NCI-H524 (cell line): ENCODE measurements around the gene CCL4L2.
"Not testable (repeated sequence)": the region's sequence is repeated elsewhere in the genome, so short reads cannot be mapped to it uniquely, and the experiment has no call there.

Source experiments
- DNase-seq, 2 experiments: peaks; one replicate each; lab custom pipeline; 2025; lab: John Stamatoyannopoulos, UW

The CCL4L2 gene

GRCh38 chr17:36210439-36211211 is at the start of gene CCL4L2:
Gene CCL4L2 (plus strand): TSS chr17:36211063.
- not testable (repeated sequence) for DNase-seq

- not testable (repeated sequence) for DNase-seq
Observed at GRCh38 chr17:36168836-36169235, 42.0 kb upstream of the CCL4L2 start.

GRCh38 chr17:36176536-36176935 is 34.3 kb upstream of the CCL4L2 start, which contains the start of gene TBC1D3B:
Gene TBC1D3B (minus strand): TSS chr17:36176636. CDS start chr17:36175050, 1,586 bp downstream.
- DNase-seq: not testable (repeated sequence)

DNA sequence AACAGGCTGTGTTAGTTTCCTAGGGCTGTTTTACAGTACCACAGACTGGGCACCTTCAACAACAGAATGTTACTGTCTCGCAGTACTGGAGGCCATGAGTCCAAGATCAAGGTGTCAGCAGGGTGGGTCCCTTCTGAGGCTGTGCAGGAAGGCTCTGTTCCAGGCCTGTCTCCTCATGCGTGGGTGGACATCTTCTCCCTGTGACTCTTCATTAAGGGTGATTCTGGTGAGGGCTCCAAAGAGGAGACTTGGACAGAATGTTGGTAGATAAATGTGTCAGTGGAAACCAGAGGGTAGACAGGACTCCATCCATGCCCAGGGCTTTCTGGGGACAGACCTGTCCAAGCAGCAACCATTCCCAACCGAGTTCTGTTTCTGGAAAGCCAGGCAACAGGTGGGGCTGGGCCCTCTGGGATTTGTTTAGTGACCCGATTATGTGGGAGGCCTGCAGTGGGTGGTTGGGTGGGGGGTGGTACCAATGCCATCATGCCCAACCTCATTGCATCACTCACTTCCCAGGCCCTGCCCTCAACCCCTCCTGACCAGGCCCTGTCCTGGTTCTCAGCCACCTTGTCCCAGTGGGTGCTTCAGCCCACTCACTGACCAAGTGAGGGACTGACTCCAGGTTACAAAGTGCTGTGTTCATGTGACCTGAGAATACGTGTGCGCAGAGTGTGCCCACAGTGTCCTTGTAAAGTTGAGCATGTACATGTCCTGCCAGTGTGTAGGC is 29.3 kb upstream of the CCL4L2 start:
- DNase-seq: not testable (repeated sequence)

- DNase-seq: no peak
Observed at GRCh38 chr17:36182176-36183000, 28.5 kb upstream of the CCL4L2 start.

GRCh38 chr17:36183001-36183971 is 27.6 kb upstream of the CCL4L2 start:
- peak in 1 of 2 experiments; percentile 56 for DNase-seq

- DNase-seq: no peak
Observed at GRCh38 chr17:36184023-36184765, 26.7 kb upstream of the CCL4L2 start.

- DNase-seq: no peak
Observed at GRCh38 chr17:36185416-36185815, 25.4 kb upstream of the CCL4L2 start.

GRCh38 chr17:36186810-36187763 is 23.8 kb upstream of the CCL4L2 start:
- not testable (repeated sequence) for DNase-seq

GRCh38 chr17:36187943-36188665 is 22.8 kb upstream of the CCL4L2 start:
- not testable (repeated sequence) for DNase-seq

DNA sequence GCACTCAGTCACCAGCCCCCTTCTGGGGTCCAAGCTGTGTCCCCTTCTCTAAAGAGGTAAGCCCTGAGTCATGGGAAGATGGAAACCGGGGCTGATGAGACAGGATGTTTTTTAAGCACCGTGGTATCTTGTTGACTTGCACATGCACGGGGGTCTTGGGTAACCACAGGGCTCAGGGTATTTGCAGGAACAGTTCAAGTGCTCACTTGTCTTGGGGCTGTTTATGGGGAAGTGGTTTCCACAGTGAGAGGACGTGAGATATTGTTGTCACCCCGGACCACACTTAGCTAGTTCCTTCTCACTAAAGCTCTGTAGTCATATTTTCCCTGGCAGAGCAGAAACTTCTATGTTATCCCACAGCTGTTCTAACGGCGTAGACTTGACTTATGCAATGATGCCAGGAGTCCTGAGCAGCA is 22.0 kb upstream of the CCL4L2 start:
- DNase-seq: no peak

DNA sequence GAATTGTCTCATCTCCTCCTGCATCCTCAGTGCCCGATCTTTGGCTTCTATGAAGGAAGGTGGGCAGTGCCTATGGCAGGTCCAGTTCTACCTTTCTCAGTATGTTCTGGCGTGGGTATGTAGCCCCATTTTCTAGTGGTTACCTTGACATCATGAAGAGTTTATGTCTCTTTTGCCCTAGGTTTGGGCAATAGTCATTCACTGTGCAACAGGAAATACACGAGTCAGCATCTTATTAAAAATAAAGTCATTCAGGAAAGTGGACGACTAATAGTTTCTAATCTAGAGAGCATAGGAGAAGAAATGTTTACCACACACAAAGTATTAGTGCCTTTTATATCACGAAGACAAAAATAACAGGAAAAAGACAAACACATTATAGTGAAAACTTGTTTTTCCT is 20.9 kb upstream of the CCL4L2 start:
- not testable (repeated sequence) for DNase-seq

GRCh38 chr17:36190549-36191330 is 20.1 kb upstream of the CCL4L2 start:
- DNase-seq: not testable (repeated sequence)

DNA sequence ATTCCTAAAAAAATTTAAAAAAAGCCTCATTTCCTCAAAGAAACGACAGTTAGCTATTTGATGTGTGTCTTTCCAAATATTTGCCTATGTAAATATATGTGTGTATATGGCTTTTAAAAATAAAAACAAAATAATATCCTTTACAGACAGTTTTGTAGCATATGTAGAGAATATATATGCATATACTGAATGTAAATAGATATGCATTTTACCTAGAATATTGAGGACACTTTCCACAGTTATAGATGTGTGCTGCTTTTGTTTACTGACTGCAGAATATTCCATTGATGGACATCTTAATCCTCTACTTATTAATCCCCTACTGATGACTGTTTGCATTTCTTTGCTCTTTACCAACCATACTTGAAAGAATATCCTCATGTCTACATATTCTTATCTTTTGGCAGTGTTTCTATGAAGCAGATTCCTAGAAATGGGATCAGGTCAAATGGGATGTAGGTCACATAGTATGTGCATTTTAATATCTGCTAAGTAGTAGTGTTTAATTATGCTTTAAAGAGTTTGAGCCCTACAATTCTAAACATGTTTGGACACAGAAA is 17.6 kb upstream of the CCL4L2 start:
- DNase-seq: no peak

GRCh38 chr17:36194147-36194831 is 16.6 kb upstream of the CCL4L2 start:
- DNase-seq: not testable (repeated sequence)

DNA sequence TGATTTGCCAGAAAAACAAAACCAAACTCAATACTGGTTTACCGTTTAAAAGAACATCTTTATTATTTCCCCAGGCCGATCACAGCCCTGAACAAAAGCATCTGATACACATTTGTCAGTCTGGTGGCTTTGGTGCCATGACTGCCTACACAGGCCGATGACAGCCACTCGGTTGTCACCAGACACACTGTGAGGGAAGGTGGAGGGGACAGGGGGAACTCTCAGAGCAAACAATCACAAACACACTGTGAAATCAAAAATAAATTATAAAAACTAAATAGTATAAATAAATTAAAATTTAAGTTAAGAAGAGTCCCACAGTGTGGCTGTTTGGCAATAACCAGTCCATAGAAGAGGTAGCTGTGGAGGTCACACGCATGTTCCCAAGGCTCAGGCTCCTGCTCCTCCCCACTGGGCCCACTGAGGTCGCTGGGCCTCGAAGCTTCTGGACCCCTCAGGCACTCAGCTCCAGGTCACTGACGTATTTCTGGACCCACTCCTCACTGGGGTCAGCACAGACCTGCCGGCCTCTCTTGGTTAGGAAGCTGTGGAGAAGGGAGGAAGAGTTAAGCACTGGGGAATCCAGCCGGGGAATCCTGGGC is 15.9 kb upstream of the CCL4L2 start:
- not testable (repeated sequence) for DNase-seq
